Central memory CD8-positive, alpha-beta T cell (primary cell): ENCODE data around the gene GALNTL6.
"Not testable (repeated sequence)": the region's sequence is repeated elsewhere in the genome, so short reads cannot be mapped to it uniquely, and the experiment has no call there.

Experiments
- ATAC-seq: fragments of 150-1000 bp; cut with Tn5 transposase; replicated peaks from 2 replicates; pipeline ENCODE4 v1.10.0; 2022; ENCODE audit warnings: mild to moderate bottlenecking, moderate FRiP score, moderate number of reproducible peaks; ENCODE audit not compliant: poor library complexity, severe bottlenecking; ENCODE audit errors: extremely low read depth
- DNase-seq, 2 donors: peaks; one replicate each; pipeline ENCODE4 v3.0.0; 2021; ENCODE audit warnings: low spot score in 2 of 2
- H3K27ac Mint-ChIP-seq: one replicate; pipeline ENCODE4 v1.8.0; 2022; ENCODE audit warnings: low read depth, mild to moderate bottlenecking, moderate library complexity, mixed read lengths
- H3K27me3 Mint-ChIP-seq: one replicate; pipeline ENCODE4 v1.8.0; 2022; ENCODE audit warnings: mixed read lengths
- H3K36me3 Mint-ChIP-seq: one replicate; pipeline ENCODE4 v1.8.0; 2022; ENCODE audit warnings: mild to moderate bottlenecking, moderate library complexity, mixed read lengths; ENCODE audit not compliant: insufficient read depth
- H3K4me1 Mint-ChIP-seq: one replicate; pipeline ENCODE4 v1.8.0; 2022; ENCODE audit warnings: mixed read lengths
- H3K4me3 Mint-ChIP-seq: one replicate; pipeline ENCODE4 v1.8.0; 2022; ENCODE audit warnings: mild to moderate bottlenecking, moderate library complexity, mixed read lengths
- H3K9me3 Mint-ChIP-seq: one replicate; pipeline ENCODE4 v1.8.0; 2022; ENCODE audit warnings: mixed read lengths

The GALNTL6 gene

GRCh38 chr4:172957216-172957615, 1144.0 kb downstream of the GALNTL6 start:
- ATAC-seq (no peak), DNase-seq (no peak)
- Mint-ChIP-seq H3K27me3 (no peaks in the 10 kb centered on the region), H3K4me1 (no peaks in the 10 kb centered on the region), H3K4me3 (no peak overlapping the region), H3K27ac (no peak overlapping the region), H3K9me3 (no peaks in the 10 kb centered on the region), H3K36me3 (no peaks in the 10 kb centered on the region)

GRCh38 chr4:172962564-172963353, 1149.6 kb downstream of the GALNTL6 start:
- peaks cover 11% of the 10 kb centered on the region for H3K27me3 Mint-ChIP-seq
- no peak overlapping the region for H3K27ac Mint-ChIP-seq
- no peak for ATAC-seq
- no peaks in the 10 kb centered on the region for H3K4me1 Mint-ChIP-seq
- no peak for DNase-seq
- H3K4me3 Mint-ChIP-seq: no peak overlapping the region
- no peaks in the 10 kb centered on the region for H3K9me3 Mint-ChIP-seq
- H3K36me3 Mint-ChIP-seq: no peaks in the 10 kb centered on the region

- DNase-seq (no peak), ATAC-seq (no peak)
- no peak overlapping the region for H3K27ac Mint-ChIP-seq
- H3K36me3 Mint-ChIP-seq: no peaks in the 10 kb centered on the region
- peaks cover 11% of the 10 kb centered on the region for H3K27me3 Mint-ChIP-seq
- H3K9me3 Mint-ChIP-seq: no peaks in the 10 kb centered on the region
- H3K4me1 Mint-ChIP-seq: no peaks in the 10 kb centered on the region
- H3K4me3 Mint-ChIP-seq: no peak overlapping the region
Measured at GRCh38 chr4:172963498-172964294, 1150.5 kb downstream of the GALNTL6 start.

- not testable (repeated sequence) for DNase-seq, H3K27me3 Mint-ChIP-seq, H3K4me3 Mint-ChIP-seq, H3K36me3 Mint-ChIP-seq, H3K27ac Mint-ChIP-seq, ATAC-seq, H3K4me1 Mint-ChIP-seq
- H3K9me3 Mint-ChIP-seq: peaks cover 11% of the 10 kb centered on the region
Measured at GRCh38 chr4:172970189-172970588, 1157.0 kb downstream of the GALNTL6 start.

GRCh38 chr4:172974586-172974985, 1161.4 kb downstream of the GALNTL6 start:
- Mint-ChIP-seq H3K9me3 (peaks cover 5% of the 10 kb centered on the region), H3K27me3 (peaks cover 25% of the 10 kb centered on the region), H3K27ac (no peak overlapping the region), H3K36me3 (no peaks in the 10 kb centered on the region), H3K4me3 (no peak overlapping the region), H3K4me1 (no peaks in the 10 kb centered on the region)
- ATAC-seq: no peak
- no peak for DNase-seq

- Mint-ChIP-seq H3K27ac (no peak overlapping the region), H3K4me3 (no peak overlapping the region), H3K9me3 (no peaks in the 10 kb centered on the region), H3K4me1 (no peaks in the 10 kb centered on the region), H3K36me3 (no peaks in the 10 kb centered on the region), H3K27me3 (peaks cover 30% of the 10 kb centered on the region)
- no peak for DNase-seq
- no peak for ATAC-seq
Measured at GRCh38 chr4:172975651-172976229, 1162.5 kb downstream of the GALNTL6 start.

- not testable (repeated sequence) for DNase-seq, H3K36me3 Mint-ChIP-seq
Measured at GRCh38 chr4:172977491-172978041, 1164.4 kb downstream of the GALNTL6 start.

GRCh38 chr4:172978848-172979247, 1165.6 kb downstream of the GALNTL6 start:
- Mint-ChIP-seq H3K27me3 (peaks cover 34% of the 10 kb centered on the region), H3K36me3 (no peaks in the 10 kb centered on the region), H3K9me3 (no peaks in the 10 kb centered on the region), H3K27ac (no peak overlapping the region), H3K4me1 (no peaks in the 10 kb centered on the region), H3K4me3 (no peak overlapping the region)
- ATAC-seq: no peak
- no peak for DNase-seq

More at GRCh38 chr4:172977491-172978041, 1164.4 kb downstream of the GALNTL6 start:
- not testable (repeated sequence) for H3K27ac Mint-ChIP-seq, H3K4me3 Mint-ChIP-seq, H3K9me3 Mint-ChIP-seq, ATAC-seq, H3K4me1 Mint-ChIP-seq
- peaks cover 34% of the 10 kb centered on the region for H3K27me3 Mint-ChIP-seq

- Mint-ChIP-seq H3K4me1 (no peaks in the 10 kb centered on the region), H3K27ac (no peak overlapping the region), H3K36me3 (no peaks in the 10 kb centered on the region), H3K4me3 (no peak overlapping the region), H3K9me3 (no peaks in the 10 kb centered on the region), H3K27me3 (peaks cover 34% of the 10 kb centered on the region)
- ATAC-seq: no peak
- DNase-seq: no peak
Measured at GRCh38 chr4:172979332-172979731, 1166.1 kb downstream of the GALNTL6 start.

- Mint-ChIP-seq H3K27ac (no peak overlapping the region), H3K9me3 (no peaks in the 10 kb centered on the region), H3K36me3 (no peaks in the 10 kb centered on the region), H3K27me3 (peaks cover 34% of the 10 kb centered on the region), H3K4me1 (no peaks in the 10 kb centered on the region), H3K4me3 (no peak overlapping the region)
- DNase-seq (no peak), ATAC-seq (no peak)
Measured at GRCh38 chr4:172980219-172980618, 1167.0 kb downstream of the GALNTL6 start.

GRCh38 chr4:172982151-172982590, 1169.0 kb downstream of the GALNTL6 start:
- no peak for DNase-seq

GRCh38 chr4:172983014-172983413, 1169.8 kb downstream of the GALNTL6 start:
- no peaks in the 10 kb centered on the region for H3K4me1 Mint-ChIP-seq
- DNase-seq (no peak), ATAC-seq (no peak)
- no peak overlapping the region for H3K4me3 Mint-ChIP-seq
- H3K27ac Mint-ChIP-seq: no peak overlapping the region
- H3K36me3 Mint-ChIP-seq: no peaks in the 10 kb centered on the region
- H3K9me3 Mint-ChIP-seq: peaks cover 6% of the 10 kb centered on the region
- H3K27me3 Mint-ChIP-seq: peaks cover 22% of the 10 kb centered on the region

More at GRCh38 chr4:172982151-172982590, 1169.0 kb downstream of the GALNTL6 start:
- no peak overlapping the region for H3K4me3 Mint-ChIP-seq
- H3K27me3 Mint-ChIP-seq: peaks cover 31% of the 10 kb centered on the region
- no peak for ATAC-seq
- no peaks in the 10 kb centered on the region for H3K9me3 Mint-ChIP-seq
- no peaks in the 10 kb centered on the region for H3K36me3 Mint-ChIP-seq
- no peak overlapping the region for H3K27ac Mint-ChIP-seq
- no peaks in the 10 kb centered on the region for H3K4me1 Mint-ChIP-seq
